ENCODE data around the gene MBTD1. TPM values are rescaled to one million over a fixed set of nuclear protein-coding genes. Genes with fewer than 3 reads are reported as not detected.
"Not testable (repeated sequence)": the region's sequence is repeated elsewhere in the genome, so short reads cannot be mapped to it uniquely, and the experiment has no call there.

Gene MBTD1
- total RNA-seq, 2 donors from 2014 or later = 10.4 to 14.6 TPM

GRCh38 chr17:51234162-51234561 is 25.7 kb downstream of the MBTD1 start:
- Mint-ChIP-seq H3K9me3 (no peaks in the 10 kb centered on the region), H3K27me3 (no peaks in the 10 kb centered on the region), H3K4me3 (no peak overlapping the region), H3K27ac (no peak overlapping the region), H3K36me3 (no peaks in the 10 kb centered on the region), H3K4me1 (ENCODE audit: low read depth in 2 of 2) (peaks cover 24 to 33% of the 10 kb centered on the region in 2 donors)
- DNase-seq (ENCODE audit: low spot score) (no peak), ATAC-seq (no peak)

- DNase-seq (ENCODE audit: low spot score) (no peak), ATAC-seq (no peak)
- Mint-ChIP-seq H3K27ac (no peak overlapping the region), H3K4me3 (no peak overlapping the region), H3K9me3 (no peaks in the 10 kb centered on the region), H3K4me1 (ENCODE audit: low read depth in 2 of 2) (peaks cover 20 to 22% of the 10 kb centered on the region in 2 donors), H3K36me3 (no peaks in the 10 kb centered on the region), H3K27me3 (no peaks in the 10 kb centered on the region)
Observed at GRCh38 chr17:51231999-51232398, 27.9 kb downstream of the MBTD1 start.

GRCh38 chr17:51230306-51230705 is 29.5 kb downstream of the MBTD1 start:
- H3K4me3 Mint-ChIP-seq = no peak overlapping the region
- peaks cover 20 to 22% of the 10 kb centered on the region in 2 donors for H3K4me1 Mint-ChIP-seq (ENCODE audit: low read depth in 2 of 2)
- ATAC-seq = no peak
- peak overlapping the region in 1 of 2 donors; percentile 5 for H3K27ac Mint-ChIP-seq
- H3K36me3 Mint-ChIP-seq = no peaks in the 10 kb centered on the region
- DNase-seq (ENCODE audit: low spot score) = no peak
- H3K9me3 Mint-ChIP-seq = no peaks in the 10 kb centered on the region
- no peaks in the 10 kb centered on the region for H3K27me3 Mint-ChIP-seq

DNA sequence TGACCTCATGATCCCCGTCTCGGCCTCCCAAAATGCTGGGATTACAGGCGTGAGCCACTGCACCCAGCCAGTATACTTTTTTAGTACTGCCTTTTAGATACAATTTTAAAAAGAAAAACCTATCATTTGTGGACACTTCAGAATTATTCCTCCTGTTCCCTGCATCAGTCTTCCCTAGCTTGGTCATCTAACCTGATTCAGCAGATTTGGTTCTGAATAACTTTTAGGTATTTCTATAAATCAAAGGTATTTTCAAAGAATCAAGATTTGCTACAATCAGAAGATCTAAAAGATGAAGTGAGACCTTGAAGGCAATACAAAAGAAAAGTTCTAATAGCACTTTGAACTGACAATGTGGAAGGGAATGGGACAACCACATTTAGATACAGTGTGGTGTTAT is 30.0 kb downstream of the MBTD1 start:
- H3K4me1 Mint-ChIP-seq (ENCODE audit: low read depth in 2 of 2) = peaks cover 24% of the 10 kb centered on the region in 2 donors
- no peak for ATAC-seq

DNA sequence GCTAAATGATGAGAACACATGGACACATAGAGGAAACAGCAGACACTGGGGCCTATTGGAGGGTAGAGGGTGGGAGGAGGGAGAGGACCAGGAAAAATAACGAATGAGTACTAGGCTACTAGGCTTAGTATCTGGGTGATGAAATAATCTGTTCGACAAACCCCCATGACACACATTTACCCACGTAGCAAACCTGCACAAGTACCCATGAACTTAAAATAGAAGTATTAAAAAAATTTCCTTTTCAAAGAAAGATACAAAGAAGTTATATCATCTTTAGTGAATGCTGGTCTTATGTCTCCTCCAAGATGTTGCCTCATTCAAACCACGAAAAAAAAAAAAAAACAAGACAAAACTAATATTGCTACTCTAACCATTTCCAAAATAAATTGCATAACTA is 31.7 kb downstream of the MBTD1 start:
- no peak for DNase-seq (ENCODE audit: low spot score)
- ATAC-seq = no peak
- no peaks in the 10 kb centered on the region for H3K9me3 Mint-ChIP-seq
- peak overlapping the region in 1 of 2 donors; percentile 73 for H3K27ac Mint-ChIP-seq
- H3K27me3 Mint-ChIP-seq = no peaks in the 10 kb centered on the region
- H3K4me3 Mint-ChIP-seq = no peak overlapping the region
- H3K4me1 Mint-ChIP-seq (ENCODE audit: low read depth in 2 of 2) = peaks cover 28 to 32% of the 10 kb centered on the region in 2 donors
- H3K36me3 Mint-ChIP-seq = no peaks in the 10 kb centered on the region

More for the DNA sequence above, 30.0 kb downstream of the MBTD1 start:
- no peaks in the 10 kb centered on the region for H3K27me3 Mint-ChIP-seq
- DNase-seq (ENCODE audit: low spot score) = no peak
- H3K36me3 Mint-ChIP-seq = no peaks in the 10 kb centered on the region
- H3K4me3 Mint-ChIP-seq = no peak overlapping the region
- no peaks in the 10 kb centered on the region for H3K9me3 Mint-ChIP-seq
- H3K27ac Mint-ChIP-seq = no peak overlapping the region

DNA sequence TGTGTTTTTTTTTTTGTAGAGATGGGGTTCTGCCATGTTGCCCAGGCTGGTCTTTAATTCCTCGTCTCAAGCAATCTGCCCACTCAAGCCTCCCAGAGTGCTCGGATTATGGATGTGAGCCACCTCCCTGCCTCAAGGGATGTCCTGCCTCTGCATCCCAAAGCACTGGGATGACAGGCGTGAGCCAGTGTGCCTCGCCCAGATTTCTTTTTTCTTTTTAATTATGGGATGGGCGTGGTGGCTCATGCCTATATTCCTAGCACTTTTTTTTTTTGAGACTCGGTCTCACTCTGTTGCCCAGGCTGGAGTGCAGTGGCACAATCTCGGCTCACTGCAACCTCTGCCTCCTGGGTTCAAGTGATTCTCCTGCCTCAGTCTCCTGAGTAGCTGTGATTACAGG is 34.3 kb downstream of the MBTD1 start:
- Mint-ChIP-seq H3K27ac (peak overlapping the region; percentile 61 to 66), H3K4me1 (ENCODE audit: low read depth in 2 of 2) (peaks cover 21 to 25% of the 10 kb centered on the region in 2 donors)
- not testable (repeated sequence) for DNase-seq (ENCODE audit: low spot score); H3K27me3 Mint-ChIP-seq; ATAC-seq; H3K9me3 Mint-ChIP-seq; H3K36me3 Mint-ChIP-seq; H3K4me3 Mint-ChIP-seq

DNA sequence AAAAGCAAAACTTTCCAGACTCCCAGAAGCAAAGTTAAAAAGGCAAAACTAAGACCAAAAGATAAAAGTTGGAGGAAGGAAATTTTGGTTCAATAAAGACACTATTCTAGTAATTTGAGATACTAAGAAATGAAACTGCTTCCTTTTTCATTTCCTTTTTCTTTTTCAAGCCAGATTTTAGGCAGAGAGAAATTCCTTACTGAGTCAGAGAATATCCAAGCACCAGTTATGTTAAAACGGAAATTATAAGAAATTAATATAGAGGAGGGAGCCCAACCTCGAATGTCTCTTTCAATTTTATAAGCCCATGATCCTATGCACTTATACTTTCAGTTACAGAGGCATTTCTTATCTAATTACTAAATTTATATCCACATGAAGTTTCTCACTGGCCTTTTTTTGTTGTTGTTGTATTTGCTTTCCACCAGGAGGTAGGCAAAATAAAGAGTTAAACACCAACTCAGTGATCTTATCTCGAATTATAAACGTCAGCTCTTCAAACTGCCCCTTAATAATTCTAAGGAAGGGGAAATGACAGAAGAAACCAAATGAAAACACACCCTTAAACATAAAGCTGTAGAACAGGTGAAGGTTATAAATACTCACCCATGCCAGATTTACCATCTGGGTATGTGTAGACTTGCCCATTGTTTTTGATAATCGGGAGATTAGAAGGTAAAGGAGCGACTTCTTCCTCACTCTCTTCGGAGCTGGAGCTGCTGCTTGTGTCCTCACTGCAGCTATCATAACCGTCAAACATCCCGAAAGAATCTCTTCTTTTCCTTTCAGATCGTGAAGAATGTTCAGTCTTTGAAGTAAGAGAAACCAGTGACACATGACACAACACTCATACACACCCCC is 35.2 kb downstream of the MBTD1 start:
- H3K4me3 Mint-ChIP-seq = no peak overlapping the region
- no peaks in the 10 kb centered on the region for H3K27me3 Mint-ChIP-seq
- H3K36me3 Mint-ChIP-seq = peaks cover 6% of the 10 kb centered on the region
- DNase-seq (ENCODE audit: low spot score) (no peak), ATAC-seq (no peak)
- peak overlapping the region; percentile 61 to 66 for H3K27ac Mint-ChIP-seq
- peaks cover 15 to 20% of the 10 kb centered on the region in 2 donors for H3K4me1 Mint-ChIP-seq (ENCODE audit: low read depth in 2 of 2)
- no peaks in the 10 kb centered on the region for H3K9me3 Mint-ChIP-seq

- Mint-ChIP-seq H3K36me3 (peaks cover 13% of the 10 kb centered on the region), H3K9me3 (no peaks in the 10 kb centered on the region), H3K4me1 (ENCODE audit: low read depth in 2 of 2) (peaks cover 11 to 15% of the 10 kb centered on the region in 2 donors), H3K4me3 (no peak overlapping the region), H3K27ac (no peak overlapping the region), H3K27me3 (no peaks in the 10 kb centered on the region)
- ATAC-seq (no peak), DNase-seq (ENCODE audit: low spot score) (no peak)
Observed at GRCh38 chr17:51221322-51221721, 38.5 kb downstream of the MBTD1 start.

- Mint-ChIP-seq H3K36me3 (peaks cover 16% of the 10 kb centered on the region), H3K27me3 (no peaks in the 10 kb centered on the region), H3K9me3 (no peaks in the 10 kb centered on the region), H3K4me1 (ENCODE audit: low read depth in 2 of 2) (no peaks in the 10 kb centered on the region), H3K4me3 (no peak overlapping the region), H3K27ac (no peak overlapping the region)
- ATAC-seq (no peak), DNase-seq (ENCODE audit: low spot score) (no peak)
Observed at GRCh38 chr17:51217946-51218345, 41.9 kb downstream of the MBTD1 start.

- no peaks in the 10 kb centered on the region for H3K27me3 Mint-ChIP-seq
- peaks cover 10% of the 10 kb centered on the region for H3K36me3 Mint-ChIP-seq
- ATAC-seq (no peak), DNase-seq (ENCODE audit: low spot score) (no peak)
- no peak overlapping the region for H3K4me3 Mint-ChIP-seq
- H3K27ac Mint-ChIP-seq = no peak overlapping the region
- no peaks in the 10 kb centered on the region for H3K4me1 Mint-ChIP-seq (ENCODE audit: low read depth in 2 of 2)
- no peaks in the 10 kb centered on the region for H3K9me3 Mint-ChIP-seq
Observed at GRCh38 chr17:51214920-51215319, 44.9 kb downstream of the MBTD1 start.

DNA sequence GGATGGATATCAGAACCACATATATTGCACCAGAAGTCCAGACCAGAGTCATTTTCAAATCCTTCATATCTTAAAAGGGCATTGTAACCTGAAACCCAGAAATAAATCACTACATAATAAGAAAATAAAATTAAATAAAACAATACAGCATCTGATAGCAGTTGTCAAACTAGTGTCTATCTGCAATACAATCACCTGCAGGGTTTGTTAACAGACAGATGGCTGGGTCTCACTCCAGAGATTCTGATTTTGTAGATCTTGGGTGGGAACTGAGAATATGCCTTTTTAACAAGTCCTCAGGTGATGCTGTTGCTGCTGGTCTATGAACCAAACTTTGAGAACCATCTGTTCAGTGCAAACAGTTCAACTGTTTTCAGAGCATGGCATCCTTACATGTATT is 56.0 kb downstream of the MBTD1 start:
- no peaks in the 10 kb centered on the region for H3K4me1 Mint-ChIP-seq (ENCODE audit: low read depth in 2 of 2)
- H3K9me3 Mint-ChIP-seq = no peaks in the 10 kb centered on the region
- no peaks in the 10 kb centered on the region for H3K27me3 Mint-ChIP-seq
- ATAC-seq = no peak
- peaks cover 16% of the 10 kb centered on the region for H3K36me3 Mint-ChIP-seq
- DNase-seq (ENCODE audit: low spot score) = no peak
- H3K4me3 Mint-ChIP-seq = no peak overlapping the region
- no peak overlapping the region for H3K27ac Mint-ChIP-seq

- H3K27me3 Mint-ChIP-seq = no peaks in the 10 kb centered on the region
- H3K4me1 Mint-ChIP-seq (ENCODE audit: low read depth in 2 of 2) = peaks cover 0 to 4% of the 10 kb centered on the region in 2 donors
- H3K36me3 Mint-ChIP-seq = peaks cover 25% of the 10 kb centered on the region
- ATAC-seq (no peak), DNase-seq (ENCODE audit: low spot score) (no peak)
- peak overlapping the region in 1 of 2 donors; percentile 35 for H3K27ac Mint-ChIP-seq
- H3K9me3 Mint-ChIP-seq = no peaks in the 10 kb centered on the region
- no peak overlapping the region for H3K4me3 Mint-ChIP-seq
Observed at GRCh38 chr17:51200846-51201245, 59.0 kb downstream of the MBTD1 start.

DNA sequence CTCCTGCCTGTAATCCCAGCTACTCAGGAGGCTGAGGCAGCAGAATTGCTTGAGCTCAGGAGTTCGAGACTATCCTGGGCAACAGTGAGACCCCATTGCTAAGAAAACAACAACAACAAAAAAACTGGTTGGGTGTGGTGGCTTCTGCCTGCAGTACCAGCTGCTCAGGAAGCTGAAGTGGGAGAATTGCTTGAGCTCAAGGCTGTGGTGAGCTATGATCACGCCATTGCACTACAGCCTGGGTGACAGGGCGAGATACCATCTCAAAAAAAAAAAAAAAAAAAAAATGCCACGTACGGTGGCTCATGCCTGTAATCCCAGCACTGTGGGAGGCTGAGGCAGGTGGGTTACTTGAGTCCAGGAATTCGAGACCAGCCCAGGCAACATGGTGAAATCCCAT is 59.6 kb downstream of the MBTD1 start:
- no peak for DNase-seq (ENCODE audit: low spot score)
- H3K4me1 Mint-ChIP-seq (ENCODE audit: low read depth in 2 of 2) = peaks cover 0 to 4% of the 10 kb centered on the region in 2 donors
- no peak overlapping the region for H3K27ac Mint-ChIP-seq
- ATAC-seq = no peak
- no peaks in the 10 kb centered on the region for H3K27me3 Mint-ChIP-seq
- no peak overlapping the region for H3K4me3 Mint-ChIP-seq
- H3K36me3 Mint-ChIP-seq = peaks cover 23% of the 10 kb centered on the region
- H3K9me3 Mint-ChIP-seq = no peaks in the 10 kb centered on the region

DNA sequence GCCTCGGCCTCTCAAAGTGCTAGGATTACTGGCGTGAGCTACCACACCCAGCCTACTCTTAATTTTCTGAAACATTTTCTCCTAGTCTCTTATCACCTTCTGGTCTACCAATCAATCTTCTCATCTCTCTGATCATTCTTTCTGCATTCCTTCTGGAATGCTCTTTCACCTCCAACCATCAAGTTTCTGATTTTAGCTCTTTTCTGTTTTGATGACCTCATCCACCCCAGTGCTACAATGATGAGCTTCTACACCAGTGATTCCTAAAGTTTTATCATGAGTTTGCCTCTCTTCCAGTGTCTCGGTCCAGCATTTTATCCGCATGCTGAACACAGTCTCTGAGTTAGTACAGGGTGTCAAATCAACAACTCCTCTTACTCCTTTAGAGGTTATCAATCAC is 62.1 kb downstream of the MBTD1 start:
- Mint-ChIP-seq H3K4me3 (no peak overlapping the region), H3K27ac (no peak overlapping the region), H3K4me1 (ENCODE audit: low read depth in 2 of 2) (peaks cover 0 to 4% of the 10 kb centered on the region in 2 donors), H3K27me3 (no peaks in the 10 kb centered on the region), H3K9me3 (no peaks in the 10 kb centered on the region), H3K36me3 (peaks cover 20% of the 10 kb centered on the region)
- DNase-seq (ENCODE audit: low spot score) (no peak), ATAC-seq (no peak)

All from natural killer cell treated with Interleukin-12 subunit alpha and Interleukin-12 subunit beta and Interleukin-15 and Interleukin-18, amount 100 ng/mL, for 72 hours (primary cell).